Thymus (tissue), 11 donors: Measurements from ENCODE around the gene TMEM187. TPM values are rescaled to one million over a fixed set of nuclear protein-coding genes. Genes with fewer than 3 reads are reported as not detected.

Experiments used
- DNase-seq, 9 donors: peaks; one replicate each; pipeline ENCODE4 v3.0.0-alpha.2; 2013; ENCODE audit warnings: low spot score in 9 of 9, low read depth in 6 of 9, missing footprints in 1 of 9
- H3K27ac ChIP-seq, 2 donors: one replicate each; pipeline ENCODE4 v1.5.1; 2013; ENCODE audit warnings: control low read depth in 1 of 2, low read depth in 1 of 2, low read length in 1 of 2, mild to moderate bottlenecking in 1 of 2, moderate library complexity in 1 of 2
- H3K27me3 ChIP-seq, 2 donors: one replicate each; pipeline ENCODE4 v1.5.1; 2013; ENCODE audit warnings: low read length in 1 of 2; ENCODE audit not compliant: control insufficient read depth in 2 of 2, insufficient read depth in 1 of 2
- H3K36me3 ChIP-seq, 2 donors: one replicate each; pipeline ENCODE4 v1.5.1; 2013; ENCODE audit warnings: low read length in 1 of 2, mild to moderate bottlenecking in 1 of 2, moderate library complexity in 1 of 2; ENCODE audit not compliant: control insufficient read depth in 2 of 2, insufficient read depth in 2 of 2
- H3K4me1 ChIP-seq, 2 donors: one replicate each; pipeline ENCODE4 v1.5.1; 2013; ENCODE audit warnings: low read length in 2 of 2; ENCODE audit not compliant: control insufficient read depth in 2 of 2, insufficient read depth in 2 of 2
- H3K4me3 ChIP-seq, 2 donors: one replicate each; pipeline ENCODE4 v1.5.1; 2013; ENCODE audit warnings: low read length in 2 of 2, control low read depth in 1 of 2, mild to moderate bottlenecking in 1 of 2
- H3K9me3 ChIP-seq, 2 donors: one replicate each; pipeline ENCODE4 v1.5.1; 2013; ENCODE audit warnings: low read length in 1 of 2, mild to moderate bottlenecking in 1 of 2; ENCODE audit not compliant: control insufficient read depth in 2 of 2, insufficient read depth in 1 of 2
- WGBS: extraction: QIAGEN DNeasy Blood & Tissue Kit; methylation state at CpG from one replicate; pipeline ENCODE4 v1.1.7; 2013; 5-methylcytosine and 5-hydroxymethylcytosine counted together
- polyA plus RNA-seq: library from polyadenylated mRNA; stranded (reverse); fragments of 200-250 nt; gene quantifications from one replicate; pipeline ENCODE4 v1.2.3, GENCODE V29; 2013
- total RNA-seq: library from RNA; stranded (reverse); fragments of 120-200 nt; gene quantifications from one replicate; pipeline ENCODE4 v1.2.4, GENCODE V29; 2013
- donor health status: healthy.

TMEM187 gene
- total and polyA plus RNA-seq, 2 donors, result 5.9 to 6.9 TPM

- H3K27ac ChIP-seq, result no peak overlapping the region
- 91% methylated on average over 19 of the region's 19 CpGs for WGBS
- H3K4me1 ChIP-seq, result peaks cover 2 to 35% of the 10 kb centered on the region in 2 donors
- no peak for DNase-seq
- H3K4me3 ChIP-seq, result no peak overlapping the region
- no peaks in the 10 kb centered on the region for H3K27me3 ChIP-seq
- peaks cover 61 to 74% of the 10 kb centered on the region in 2 donors for H3K36me3 ChIP-seq
- no peaks in the 10 kb centered on the region for H3K9me3 ChIP-seq
These were observed 22.4 kb upstream of the TMEM187 start for GRCh38 chrX:153950127-153950526.

GRCh38 chrX:153951683-153952372 lies 20.7 kb upstream of the TMEM187 start:
- Histone ChIP-seq H3K4me3 (no peak overlapping the region), H3K27me3 (no peaks in the 10 kb centered on the region), H3K9me3 (no peaks in the 10 kb centered on the region), H3K27ac (no peak overlapping the region), H3K4me1 (peaks cover 2 to 32% of the 10 kb centered on the region in 2 donors), H3K36me3 (peaks cover 78 to 91% of the 10 kb centered on the region in 2 donors)
- WGBS, result 98% methylated on average over 28 of the region's 28 CpGs
- no peak for DNase-seq

GRCh38 chrX:153952373-153953026 lies 20.1 kb upstream of the TMEM187 start:
- Histone ChIP-seq H3K27ac (no peak overlapping the region), H3K36me3 (peaks cover 85 to 94% of the 10 kb centered on the region in 2 donors), H3K27me3 (no peaks in the 10 kb centered on the region), H3K9me3 (no peaks in the 10 kb centered on the region), H3K4me1 (peaks cover 0 to 27% of the 10 kb centered on the region in 2 donors), H3K4me3 (no peak overlapping the region)
- 98% methylated on average over 32 of the region's 32 CpGs for WGBS
- DNase-seq, result no peak

- peaks cover 0 to 21% of the 10 kb centered on the region in 2 donors for H3K4me1 ChIP-seq
- WGBS, result 42% methylated on average over 33 of the region's 33 CpGs
- peak in 2 of 9 donors; percentile 79 to 80 for DNase-seq
- peaks cover 85 to 97% of the 10 kb centered on the region in 2 donors for H3K36me3 ChIP-seq
- no peak overlapping the region for H3K4me3 ChIP-seq
- H3K27ac ChIP-seq, result peak overlapping the region in 1 of 2 donors; percentile 33
- H3K9me3 ChIP-seq, result no peaks in the 10 kb centered on the region
- H3K27me3 ChIP-seq, result no peaks in the 10 kb centered on the region
These were observed 19.2 kb upstream of the TMEM187 start for GRCh38 chrX:153953342-153953830.

- Histone ChIP-seq H3K36me3 (peaks cover 90 to 98% of the 10 kb centered on the region in 2 donors), H3K27me3 (no peaks in the 10 kb centered on the region), H3K9me3 (no peaks in the 10 kb centered on the region), H3K27ac (no peak overlapping the region), H3K4me1 (peaks cover 0 to 15% of the 10 kb centered on the region in 2 donors), H3K4me3 (no peak overlapping the region)
- WGBS, result 94% methylated on average over 33 of the region's 33 CpGs
- DNase-seq, result no peak
These were observed 18.5 kb upstream of the TMEM187 start for GRCh38 chrX:153953892-153954557.

GRCh38 chrX:153954558-153955227 lies 17.9 kb upstream of the TMEM187 start:
- WGBS, result 98% methylated on average over 44 of the region's 44 CpGs
- peaks cover 93 to 99% of the 10 kb centered on the region in 2 donors for H3K36me3 ChIP-seq
- H3K4me1 ChIP-seq, result peaks cover 0 to 9% of the 10 kb centered on the region in 2 donors
- no peak overlapping the region for H3K4me3 ChIP-seq
- no peaks in the 10 kb centered on the region for H3K9me3 ChIP-seq
- H3K27ac ChIP-seq, result no peak overlapping the region
- DNase-seq, result no peak
- H3K27me3 ChIP-seq, result no peaks in the 10 kb centered on the region

GRCh38 chrX:153955228-153955732 lies 17.3 kb upstream of the TMEM187 start:
- Histone ChIP-seq H3K9me3 (no peaks in the 10 kb centered on the region), H3K27ac (no peak overlapping the region), H3K4me1 (peaks cover 0 to 5% of the 10 kb centered on the region in 2 donors), H3K4me3 (no peak overlapping the region), H3K27me3 (no peaks in the 10 kb centered on the region), H3K36me3 (peaks cover 93 to 99% of the 10 kb centered on the region in 2 donors)
- WGBS, result 94% methylated on average over 12 of the region's 12 CpGs
- DNase-seq, result no peak

- Histone ChIP-seq H3K4me1 (peaks cover 0 to 5% of the 10 kb centered on the region in 2 donors), H3K27me3 (no peaks in the 10 kb centered on the region), H3K9me3 (no peaks in the 10 kb centered on the region), H3K27ac (no peak overlapping the region), H3K36me3 (peaks cover 92 to 98% of the 10 kb centered on the region in 2 donors), H3K4me3 (no peak overlapping the region)
- no peak for DNase-seq
- 97% methylated on average over 35 of the region's 35 CpGs for WGBS
These were observed 16.3 kb upstream of the TMEM187 start for GRCh38 chrX:153956044-153956907.
